ENCODE data around the gene TRIM50.
"Not testable (repeated sequence)": the region's sequence is repeated elsewhere in the genome, so short reads cannot be mapped to it uniquely, and the experiment has no call there.

TRIM50 gene

DNA sequence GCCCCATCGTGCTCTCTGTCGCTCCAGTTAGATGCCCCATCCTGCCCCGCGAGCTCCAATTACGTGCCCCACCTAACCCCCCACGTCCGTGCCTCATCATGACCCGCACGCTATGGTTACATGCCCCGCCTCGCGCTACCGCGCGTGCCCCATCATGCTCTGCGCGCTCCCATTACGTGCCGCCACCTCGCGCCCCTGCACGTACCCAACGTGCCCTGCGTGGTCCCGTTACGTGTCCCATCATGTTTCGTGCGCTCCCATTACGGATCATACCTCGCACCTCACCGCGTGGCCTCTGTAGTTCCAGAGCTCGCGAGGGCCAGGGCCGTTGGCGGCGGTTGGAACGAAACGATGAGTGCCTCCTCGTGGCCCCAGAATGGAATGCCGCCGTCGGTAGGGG is at the start of gene TRIM50, which contains the start of gene FKBP6:
TRIM50 (minus strand) TSS at position 161 of the 400 bp plus-strand sequence. CDS start 3,295 bp downstream, outside the sequence.
FKBP6 (plus strand) TSS at position 240 of the 400 bp plus-strand sequence. CDS start 268 bp downstream, outside the sequence.
- not testable (repeated sequence) for H3K4me3 Mint-ChIP-seq; ATAC-seq (replicated peaks); H3K27me3 Mint-ChIP-seq; H3K36me3 Mint-ChIP-seq; H3K9me3 Mint-ChIP-seq; DNase-seq
- Mint-ChIP-seq H3K4me1 (peaks cover 13 to 18% of the 10 kb centered on the region in 2 donors), H3K27ac (peak within 1 kb of the TSS; percentile 51)

GRCh38 chr7:73376671-73377412 is 49.0 kb upstream of the TRIM50 start:
- H3K4me3 Mint-ChIP-seq = peak overlapping the region; percentile 30 to 62

GRCh38 chr7:73376262-73376661 is 48.4 kb upstream of the TRIM50 start:
- H3K4me3 Mint-ChIP-seq; H3K27ac Mint-ChIP-seq; DNase-seq; ATAC-seq (replicated peaks); H3K36me3 Mint-ChIP-seq; H3K9me3 Mint-ChIP-seq: not testable (repeated sequence)
- peaks cover 0 to 12% of the 10 kb centered on the region in 2 donors for H3K4me1 Mint-ChIP-seq
- H3K27me3 Mint-ChIP-seq = peaks cover 28 to 41% of the 10 kb centered on the region in 2 donors

More at GRCh38 chr7:73376671-73377412, 49.0 kb upstream of the TRIM50 start:
- Mint-ChIP-seq H3K27me3 (peaks cover 30 to 45% of the 10 kb centered on the region in 2 donors), H3K4me1 (peaks cover 0 to 12% of the 10 kb centered on the region in 2 donors), H3K9me3 (no peaks in the 10 kb centered on the region), H3K36me3 (no peaks in the 10 kb centered on the region), H3K27ac (no peak overlapping the region)
- no peak for ATAC-seq (replicated peaks)
- no peak for DNase-seq

GRCh38 chr7:73373741-73374140 is 45.9 kb upstream of the TRIM50 start:
- Mint-ChIP-seq H3K27me3 (peaks cover 25 to 37% of the 10 kb centered on the region in 2 donors), H3K27ac (no peak overlapping the region), H3K4me1 (peaks cover 0 to 12% of the 10 kb centered on the region in 2 donors), H3K4me3 (no peak overlapping the region), H3K36me3 (no peaks in the 10 kb centered on the region), H3K9me3 (no peaks in the 10 kb centered on the region)
- no peak for ATAC-seq (replicated peaks)
- DNase-seq = no peak

GRCh38 chr7:73369622-73370021 is 41.7 kb upstream of the TRIM50 start:
- no peak for ATAC-seq (replicated peaks)
- no peaks in the 10 kb centered on the region for H3K36me3 Mint-ChIP-seq
- no peak for DNase-seq
- no peak overlapping the region for H3K4me3 Mint-ChIP-seq
- H3K27me3 Mint-ChIP-seq = peaks cover 9 to 10% of the 10 kb centered on the region in 2 donors
- no peak overlapping the region for H3K27ac Mint-ChIP-seq
- no peaks in the 10 kb centered on the region for H3K9me3 Mint-ChIP-seq
- peaks cover 11 to 24% of the 10 kb centered on the region in 2 donors for H3K4me1 Mint-ChIP-seq

GRCh38 chr7:73369009-73369408 is 41.1 kb upstream of the TRIM50 start:
- Mint-ChIP-seq H3K36me3 (no peaks in the 10 kb centered on the region), H3K4me3 (no peak overlapping the region), H3K9me3 (no peaks in the 10 kb centered on the region), H3K4me1 (peaks cover 11 to 24% of the 10 kb centered on the region in 2 donors), H3K27me3 (peaks cover 4 to 6% of the 10 kb centered on the region in 2 donors), H3K27ac (peak overlapping the region; percentile 25)
- DNase-seq = no peak
- no peak for ATAC-seq (replicated peaks)

- Mint-ChIP-seq H3K27me3 (peaks cover 7 to 9% of the 10 kb centered on the region in 2 donors), H3K4me3 (no peak overlapping the region), H3K4me1 (peaks cover 11 to 24% of the 10 kb centered on the region in 2 donors), H3K27ac (peak overlapping the region; percentile 82), H3K9me3 (no peaks in the 10 kb centered on the region), H3K36me3 (no peaks in the 10 kb centered on the region)
- ATAC-seq (replicated peaks) = no peak
- DNase-seq = no peak
Measured at GRCh38 chr7:73366990-73367389, 39.1 kb upstream of the TRIM50 start.

GRCh38 chr7:73366127-73366526 is 38.2 kb upstream of the TRIM50 start:
- H3K27me3 Mint-ChIP-seq = peaks cover 7 to 9% of the 10 kb centered on the region in 2 donors

GRCh38 chr7:73364006-73364728 is 36.3 kb upstream of the TRIM50 start:
- H3K36me3 Mint-ChIP-seq = no peaks in the 10 kb centered on the region
- no peak overlapping the region for H3K4me3 Mint-ChIP-seq
- H3K4me1 Mint-ChIP-seq = peaks cover 14 to 31% of the 10 kb centered on the region in 2 donors
- no peak overlapping the region for H3K27ac Mint-ChIP-seq
- ATAC-seq (replicated peaks) = no peak
- H3K9me3 Mint-ChIP-seq = no peaks in the 10 kb centered on the region
- no peak for DNase-seq
- peaks cover 13 to 14% of the 10 kb centered on the region in 2 donors for H3K27me3 Mint-ChIP-seq

More at GRCh38 chr7:73366127-73366526, 38.2 kb upstream of the TRIM50 start:
- peaks cover 11 to 24% of the 10 kb centered on the region in 2 donors for H3K4me1 Mint-ChIP-seq
- no peak overlapping the region for H3K4me3 Mint-ChIP-seq
- peak; percentile 28 for DNase-seq
- no peaks in the 10 kb centered on the region for H3K36me3 Mint-ChIP-seq
- no peaks in the 10 kb centered on the region for H3K9me3 Mint-ChIP-seq
- ATAC-seq (replicated peaks) = peak; percentile 96
- no peak overlapping the region for H3K27ac Mint-ChIP-seq

DNA sequence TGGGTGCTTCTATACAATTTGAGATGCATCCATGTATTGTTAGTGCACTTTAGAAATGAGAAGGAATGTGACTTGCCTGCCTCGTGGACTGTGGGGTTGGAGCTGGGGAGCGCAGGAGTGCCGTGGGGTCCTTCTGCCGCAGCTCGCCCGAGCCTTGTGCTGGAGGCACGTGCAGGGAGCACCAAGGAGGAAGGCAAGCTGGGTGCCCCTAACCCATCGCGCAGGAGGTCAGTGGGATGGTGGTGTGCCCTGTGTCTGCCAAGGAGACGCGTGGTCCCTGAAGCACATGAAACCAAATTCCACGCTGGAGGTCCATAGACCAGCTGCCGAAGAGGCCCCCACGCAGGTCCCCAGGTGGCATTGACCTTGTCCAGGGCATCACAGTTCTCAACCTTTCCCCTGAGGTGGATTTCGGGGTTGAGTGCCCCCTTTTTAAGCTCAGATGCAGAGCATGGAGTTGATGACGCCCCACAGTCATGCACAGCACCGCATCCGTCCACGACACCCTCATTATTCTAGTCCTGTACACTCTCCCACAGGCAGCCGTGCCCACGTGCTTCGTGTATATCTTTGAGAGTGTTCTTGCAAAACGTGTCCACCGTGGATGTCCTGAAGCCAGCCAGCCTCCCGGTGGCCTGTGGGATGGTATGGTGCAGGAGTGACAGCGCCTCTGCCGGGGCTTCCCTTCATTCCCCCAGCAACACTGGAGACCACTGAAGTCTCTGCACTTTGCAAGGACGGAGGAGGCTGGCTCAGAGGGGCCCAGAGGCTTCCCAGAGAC is 35.5 kb upstream of the TRIM50 start:
- Mint-ChIP-seq H3K27ac (no peak overlapping the region), H3K27me3 (peaks cover 17% of the 10 kb centered on the region in 2 donors), H3K4me1 (peaks cover 15 to 34% of the 10 kb centered on the region in 2 donors), H3K36me3 (no peaks in the 10 kb centered on the region), H3K9me3 (no peaks in the 10 kb centered on the region), H3K4me3 (no peak overlapping the region)
- DNase-seq (no peak), ATAC-seq (replicated peaks) (no peak)

DNA sequence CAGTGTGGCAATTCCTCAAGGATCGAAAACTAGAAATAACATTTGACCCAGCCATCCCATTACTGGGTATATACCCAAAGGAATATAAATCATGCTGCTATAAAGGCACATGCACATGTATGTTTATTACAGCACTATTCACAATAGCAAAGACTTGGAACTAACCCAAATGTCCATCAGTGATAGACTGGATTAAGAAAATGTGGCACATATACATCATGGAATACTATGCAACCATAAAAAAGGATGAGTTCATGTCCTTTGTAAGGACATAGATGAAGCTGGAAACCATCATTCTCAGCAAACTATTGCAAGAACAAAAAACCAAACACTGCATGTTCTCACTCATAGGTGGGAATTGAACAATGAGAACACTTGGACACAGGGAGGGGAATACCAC is 32.7 kb upstream of the TRIM50 start:
- not testable (repeated sequence) for DNase-seq; H3K36me3 Mint-ChIP-seq; H3K27ac Mint-ChIP-seq; ATAC-seq (replicated peaks); H3K9me3 Mint-ChIP-seq; H3K4me3 Mint-ChIP-seq
- Mint-ChIP-seq H3K4me1 (peaks cover 4 to 15% of the 10 kb centered on the region in 2 donors), H3K27me3 (peaks cover 11 to 23% of the 10 kb centered on the region in 2 donors)

- Mint-ChIP-seq H3K27ac (no peak overlapping the region), H3K27me3 (peaks cover 11 to 23% of the 10 kb centered on the region in 2 donors), H3K4me3 (no peak overlapping the region), H3K4me1 (peaks cover 4 to 15% of the 10 kb centered on the region in 2 donors), H3K36me3 (no peaks in the 10 kb centered on the region), H3K9me3 (no peaks in the 10 kb centered on the region)
- no peak for DNase-seq
- ATAC-seq (replicated peaks) = no peak
Measured at GRCh38 chr7:73359746-73360375, 32.0 kb upstream of the TRIM50 start.

DNA sequence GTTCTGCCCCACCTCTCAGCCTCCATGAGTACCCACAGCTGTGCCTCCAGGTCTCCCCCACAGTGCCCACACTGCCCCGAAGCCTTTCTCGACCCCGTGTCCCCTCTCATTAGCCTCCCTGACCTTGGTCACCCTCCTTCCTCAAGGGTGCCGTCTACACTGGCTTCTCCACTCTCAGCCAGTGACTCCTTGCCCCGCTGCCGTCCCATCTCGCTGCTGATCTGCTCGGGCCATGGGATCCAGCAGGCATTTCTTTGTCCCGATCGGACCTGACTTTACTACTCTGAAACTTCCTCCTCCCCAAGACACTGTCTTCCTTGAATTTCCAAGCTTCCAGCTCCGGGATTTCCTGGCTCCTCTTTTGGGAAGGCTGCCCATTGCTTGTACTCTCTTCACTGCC is 31.4 kb upstream of the TRIM50 start:
- no peak for ATAC-seq (replicated peaks)
- H3K27ac Mint-ChIP-seq = peak overlapping the region; percentile 60
- no peaks in the 10 kb centered on the region for H3K36me3 Mint-ChIP-seq
- DNase-seq = no peak
- H3K9me3 Mint-ChIP-seq = no peaks in the 10 kb centered on the region
- peaks cover 4 to 15% of the 10 kb centered on the region in 2 donors for H3K4me1 Mint-ChIP-seq
- peaks cover 11 to 23% of the 10 kb centered on the region in 2 donors for H3K27me3 Mint-ChIP-seq
- peak overlapping the region; percentile 16 to 17 for H3K4me3 Mint-ChIP-seq

Measured in stimulated activated naive B cell treated with anti-CD40 and anti-IgM and Interleukin-4, amounts not matched to agents 10 μg/mL and 1 μg/mL and 100 μg/mL, for 72 hours (primary cell).